SIG-M5 treated with dmso at 0.1 percent for 504 hours (cell line): ENCODE data around the gene MAPK13.
"Not testable (repeated sequence)": the region's sequence is repeated elsewhere in the genome, so short reads cannot be mapped to it uniquely, and the experiment has no call there.

ENCODE experiments used
- DNase-seq: peaks from one replicate; lab custom pipeline; 2025; ENCODE audit not compliant: unreplicated experiment; lab: John Stamatoyannopoulos, UW

The MAPK13 gene

GRCh38 chr6:36126553-36127458, 3.5 kb upstream of the MAPK13 start:
- no peak for DNase-seq

- no peak for DNase-seq
Measured at GRCh38 chr6:36127462-36128016, 2.8 kb upstream of the MAPK13 start.

- DNase-seq: no peak
Measured at GRCh38 chr6:36128073-36128472, 2.2 kb upstream of the MAPK13 start.

- DNase-seq: no peak
Measured at GRCh38 chr6:36128793-36129192, 1.5 kb upstream of the MAPK13 start.

GRCh38 chr6:36129334-36129733, 979 bp upstream of the MAPK13 start:
- not testable (repeated sequence) for DNase-seq

GRCh38 chr6:36130667-36131510, 576 bp downstream of the MAPK13 start:
- DNase-seq: no peak

GRCh38 chr6:36131511-36132245, 1.4 kb downstream of the MAPK13 start:
- no peak for DNase-seq

GRCh38 chr6:36132246-36132895, 2.1 kb downstream of the MAPK13 start:
- no peak for DNase-seq

- no peak for DNase-seq
Measured at GRCh38 chr6:36133148-36133547, 2.8 kb downstream of the MAPK13 start.

GRCh38 chr6:36133912-36134311, 3.6 kb downstream of the MAPK13 start:
- DNase-seq: no peak

GRCh38 chr6:36135053-36135731, 4.9 kb downstream of the MAPK13 start:
- DNase-seq: no peak

GRCh38 chr6:36136034-36136433, 5.7 kb downstream of the MAPK13 start:
- no peak for DNase-seq

GRCh38 chr6:36136551-36136950, 6.2 kb downstream of the MAPK13 start:
- no peak for DNase-seq

- no peak for DNase-seq
Measured at GRCh38 chr6:36138667-36139066, 8.4 kb downstream of the MAPK13 start.

- DNase-seq: no peak
Measured at GRCh38 chr6:36139431-36139830, 9.1 kb downstream of the MAPK13 start.

- peak; percentile 64 for DNase-seq
Measured at GRCh38 chr6:36139991-36140710, 9.8 kb downstream of the MAPK13 start.

- DNase-seq: peak; percentile 61
Measured at GRCh38 chr6:36141091-36141490, 10.8 kb downstream of the MAPK13 start.

- DNase-seq: no peak
Measured at GRCh38 chr6:36141961-36142360, 11.6 kb downstream of the MAPK13 start.
